RPMI7951 (cell line): ENCODE results near the gene MEF2C. TPM values are rescaled to one million over a fixed set of nuclear protein-coding genes. Genes with fewer than 3 reads are reported as not detected.

Experiments
- DNase-seq: peaks from one replicate; pipeline ENCODE4 v3.0.0-alpha.2; 2012; ENCODE audit warnings: low read depth
- total RNA-seq: library from RNA; depleted of rRNA; stranded (reverse); fragments of >200 nt; shearing (Covaris generic); gene quantifications from 2 replicates; pipeline ENCODE4 v1.2.3, GENCODE V29; 2014

Gene MEF2C
- total RNA-seq, 1 experiment from 2014 or later = 32.1 TPM

DNA sequence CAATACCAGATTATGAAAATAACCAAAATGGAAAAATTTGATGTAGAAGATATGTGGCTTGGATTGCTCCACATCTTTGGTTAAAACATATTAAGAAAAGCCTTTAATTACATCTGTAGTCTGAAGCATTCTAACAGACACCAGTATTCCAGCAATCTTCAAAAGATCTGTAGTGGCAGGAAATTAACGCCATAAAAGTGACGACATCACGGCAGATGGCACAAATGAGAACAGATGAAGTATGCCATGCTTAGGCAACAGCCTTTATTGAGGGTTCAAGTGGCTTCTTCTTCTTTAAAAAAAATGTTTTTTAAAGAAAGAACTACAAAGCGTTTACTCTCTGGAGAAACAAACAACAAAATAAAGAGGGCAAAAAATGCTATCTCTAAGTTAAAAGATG, 164.2 kb downstream of the MEF2C start:
- no peak for DNase-seq

- DNase-seq = no peak
Measured at GRCh38 chr5:88716101-88716500, 166.9 kb downstream of the MEF2C start.

DNA sequence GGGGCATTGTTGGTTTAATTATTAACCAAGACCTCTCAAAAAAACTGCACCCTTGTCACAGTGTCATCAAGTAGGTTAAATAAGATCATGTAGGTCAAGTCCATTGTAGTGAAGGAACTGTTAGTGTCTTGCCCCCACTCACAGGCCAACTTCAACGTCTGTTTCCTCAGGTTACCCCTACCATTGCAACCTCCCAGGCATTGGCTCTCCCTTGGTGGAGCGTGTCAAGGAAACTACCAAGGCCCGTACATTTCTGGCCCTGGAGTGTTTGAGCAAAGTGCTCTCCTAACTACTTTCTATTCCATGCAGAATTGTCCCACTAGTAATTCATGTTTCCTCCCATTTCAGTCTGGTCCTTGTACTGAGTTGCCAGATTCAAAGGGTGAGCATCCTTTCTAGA, 167.5 kb downstream of the MEF2C start:
- no peak for DNase-seq

DNA sequence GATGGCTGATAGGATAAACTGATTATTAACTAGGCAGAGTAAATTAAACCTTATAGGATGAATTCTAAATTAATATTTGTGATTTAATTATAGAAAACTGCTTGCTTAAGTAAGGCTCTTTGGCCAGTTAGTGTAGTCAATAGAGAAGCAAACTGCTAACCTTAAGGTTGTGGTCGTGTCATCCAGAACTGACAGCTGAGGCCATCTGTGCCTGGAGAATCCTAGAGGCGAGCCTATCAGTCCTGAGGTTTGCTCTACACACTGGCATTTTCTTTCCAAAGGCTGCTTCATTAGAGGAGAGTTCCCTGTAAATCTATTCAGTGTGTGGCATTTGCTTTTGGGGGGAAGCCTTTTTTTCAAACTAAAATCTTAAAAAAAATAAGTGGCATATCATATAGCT, 169.2 kb downstream of the MEF2C start:
- no peak for DNase-seq

DNA sequence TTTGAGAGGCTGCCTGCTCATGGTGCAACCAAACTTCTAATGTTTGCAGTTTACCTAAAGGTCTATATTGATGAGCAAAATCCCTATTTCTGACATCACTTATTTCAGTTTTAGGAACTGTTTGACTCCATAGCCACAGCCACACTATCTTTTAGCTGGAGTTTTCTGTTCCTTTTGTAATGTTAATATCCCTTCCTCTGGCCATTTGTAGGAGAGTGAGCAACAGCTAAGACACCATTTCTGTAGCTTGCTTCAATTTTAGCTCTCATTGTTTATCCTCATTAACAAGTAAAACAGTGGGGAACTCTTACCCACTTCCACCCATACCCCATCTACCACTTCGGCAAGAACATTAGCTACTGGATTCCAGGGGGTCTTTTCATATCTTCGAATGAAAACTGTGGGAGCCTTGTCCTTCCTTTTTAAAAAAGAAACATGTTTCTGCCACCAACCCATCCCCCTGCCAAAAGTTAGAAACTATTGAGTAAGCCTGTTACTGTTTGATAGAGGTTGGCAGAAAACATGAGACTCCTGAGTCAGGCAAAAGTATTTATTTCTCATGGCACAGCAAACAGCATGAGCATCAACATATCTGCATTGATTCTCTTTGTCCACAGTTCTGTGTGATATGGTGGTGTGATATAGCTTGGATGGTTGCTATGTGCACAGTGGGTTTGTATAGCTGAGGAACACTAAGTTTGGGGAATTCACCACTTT, 174.1 kb downstream of the MEF2C start:
- no peak for DNase-seq

DNA sequence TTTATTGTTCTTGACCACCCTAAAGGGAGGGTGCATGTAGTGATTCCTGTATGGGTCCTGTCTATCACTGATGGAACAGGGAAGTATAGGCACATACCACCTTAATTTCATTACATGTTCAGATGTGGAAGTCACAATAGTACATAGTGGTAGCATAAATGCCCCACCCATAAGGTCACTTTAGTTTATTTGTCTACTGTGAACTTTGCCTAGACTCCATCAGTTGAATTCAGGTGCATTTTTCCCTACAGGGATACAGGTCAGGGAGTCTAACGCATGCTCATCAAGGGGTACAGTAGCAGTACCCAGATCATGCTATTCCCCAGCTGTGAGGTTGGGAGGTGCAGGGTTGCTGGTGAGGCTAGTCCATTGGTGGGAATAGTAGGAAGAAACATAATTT, 175.0 kb downstream of the MEF2C start:
- no peak for DNase-seq

DNA sequence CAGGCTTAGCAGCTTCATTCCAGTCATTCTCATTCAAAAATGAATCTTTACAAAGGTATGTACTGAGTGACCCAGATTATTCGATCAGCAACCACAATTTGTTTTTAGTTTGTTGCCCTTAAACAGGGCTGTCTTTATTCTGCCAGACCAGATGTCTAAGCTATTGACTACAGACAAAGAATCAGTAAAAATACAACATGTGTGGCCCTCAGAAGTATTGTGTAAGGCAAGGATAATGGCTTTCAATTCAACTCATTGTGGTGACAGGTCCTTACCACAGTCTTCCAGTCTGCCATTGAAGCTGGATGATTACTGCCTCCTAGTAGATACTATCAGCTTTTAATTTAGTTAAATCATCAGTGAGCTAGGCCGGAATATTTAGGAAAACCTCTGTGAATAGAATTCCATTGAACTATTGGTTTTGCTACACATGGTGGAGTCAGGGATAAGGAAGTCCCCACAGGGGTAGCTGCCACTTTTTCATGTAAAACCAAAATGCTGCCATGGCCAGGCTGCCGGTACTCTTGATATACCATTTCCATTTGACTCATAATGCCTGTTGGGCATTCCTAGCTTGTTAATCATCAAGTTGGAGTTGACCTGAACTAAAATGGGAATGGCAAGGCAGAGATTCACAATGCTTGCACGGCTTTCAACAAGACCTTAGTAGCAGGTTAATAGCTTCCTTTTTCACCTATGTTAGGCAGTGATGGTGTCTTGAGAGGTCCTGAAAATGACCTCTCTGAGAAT, 175.6 kb downstream of the MEF2C start:
- peak; percentile 81 for DNase-seq

DNA sequence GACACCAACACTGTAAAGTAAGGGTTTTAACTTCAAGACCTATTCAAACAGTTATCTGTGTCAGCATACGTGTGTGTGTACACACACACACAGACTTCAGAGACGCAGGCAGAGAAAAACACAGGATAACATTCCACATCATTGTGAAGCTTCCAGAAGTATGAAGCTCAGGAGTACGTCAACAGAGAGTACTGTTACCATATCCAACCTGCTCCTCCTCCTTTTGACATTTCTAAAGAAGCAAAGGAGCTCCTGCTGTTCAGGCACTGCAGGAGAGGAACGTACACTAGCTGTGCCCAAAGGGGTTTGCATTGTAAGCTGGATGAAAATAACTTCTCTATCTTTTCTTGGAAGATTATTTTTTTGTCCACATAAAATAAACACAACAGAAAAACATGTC, 180.7 kb downstream of the MEF2C start:
- no peak for DNase-seq

GRCh38 chr5:88700121-88700520, 182.9 kb downstream of the MEF2C start:
- DNase-seq = no peak

DNA sequence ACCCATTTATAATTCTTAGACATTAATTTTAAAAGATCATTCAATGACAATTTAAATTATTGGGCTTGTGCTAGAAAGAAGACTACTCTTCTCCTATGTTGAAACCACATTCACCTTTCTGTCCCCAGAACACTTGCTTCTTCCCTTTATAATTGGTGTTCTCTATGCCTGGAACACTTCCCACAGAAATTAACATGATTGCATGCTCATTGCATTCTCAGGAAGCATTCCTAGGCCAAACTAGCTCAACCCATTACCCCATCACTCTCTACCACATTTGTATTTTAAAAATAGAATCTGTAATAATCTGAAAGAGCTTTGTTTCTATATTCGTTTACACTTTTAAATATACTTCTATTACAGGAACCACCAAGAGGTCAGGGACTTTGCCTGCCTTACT, 184.7 kb downstream of the MEF2C start:
- DNase-seq = no peak

DNA sequence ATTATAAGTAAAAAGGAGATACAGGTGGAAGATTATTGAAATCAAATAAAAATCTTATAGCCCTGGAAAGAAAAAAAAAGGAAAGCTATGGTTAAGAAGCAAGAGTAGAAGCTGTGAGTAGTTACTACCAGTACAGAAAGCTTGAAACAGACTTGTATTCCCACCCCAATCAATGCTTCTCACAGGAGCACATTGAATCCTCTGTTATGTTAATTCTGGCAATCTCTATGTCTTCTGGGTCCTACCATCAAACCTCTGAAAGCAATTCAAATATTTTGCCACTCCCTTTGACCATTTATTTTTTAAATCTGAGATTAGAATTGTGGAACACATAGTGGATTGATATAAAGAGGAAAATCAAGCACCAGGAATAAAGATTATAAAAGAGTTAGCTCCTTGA, 186.5 kb downstream of the MEF2C start:
- no peak for DNase-seq

GRCh38 chr5:88695931-88696330, 187.1 kb downstream of the MEF2C start:
- DNase-seq = no peak

- no peak for DNase-seq
Measured at GRCh38 chr5:88695232-88695631, 187.8 kb downstream of the MEF2C start.

- DNase-seq = no peak
Measured at GRCh38 chr5:88694023-88694679, 188.8 kb downstream of the MEF2C start.

DNA sequence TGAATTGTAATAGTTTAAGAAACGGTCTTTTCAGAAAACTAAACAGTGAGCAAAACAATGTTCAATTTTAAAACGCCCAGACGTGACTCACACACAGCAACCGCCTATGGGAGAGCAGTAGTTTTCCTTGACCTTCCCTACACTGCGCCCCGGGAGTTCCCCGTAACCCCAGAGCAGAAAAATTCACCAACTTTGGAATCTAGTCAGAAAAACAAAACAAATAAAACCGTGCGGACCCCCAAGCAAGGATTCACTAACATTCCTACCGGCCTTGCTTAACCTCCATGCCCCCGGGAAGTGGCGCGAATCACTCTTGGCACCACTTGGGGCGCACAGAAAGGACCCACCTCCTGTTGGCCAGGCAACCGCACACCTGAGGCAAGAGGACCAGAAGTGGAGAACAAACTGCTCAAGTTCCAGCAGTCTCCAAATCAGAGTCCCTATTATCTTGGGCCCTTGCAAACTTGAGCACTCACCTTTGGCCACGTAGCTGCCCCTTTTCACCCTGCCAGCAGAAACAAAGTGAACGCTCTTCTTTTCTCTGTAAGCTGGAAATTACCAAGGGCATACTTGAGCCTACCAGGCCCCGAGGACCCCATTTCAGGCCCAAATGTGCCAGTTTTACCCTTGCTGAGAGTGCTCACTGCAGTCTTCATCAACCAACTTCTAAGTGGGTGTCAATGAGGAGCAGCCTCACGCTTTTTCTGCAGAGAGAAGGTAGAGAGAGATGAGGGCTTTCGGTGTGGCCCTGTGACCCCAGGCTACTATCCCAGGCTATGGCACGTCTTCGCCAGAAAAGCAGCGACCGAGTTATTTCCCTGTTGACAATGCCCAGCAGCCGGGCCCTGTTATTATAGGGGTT, 189.7 kb downstream of the MEF2C start:
- no peak for DNase-seq

- DNase-seq = no peak
Measured at GRCh38 chr5:88691945-88692868, 190.8 kb downstream of the MEF2C start.

GRCh38 chr5:88691230-88691582, 191.8 kb downstream of the MEF2C start:
- no peak for DNase-seq

GRCh38 chr5:88690409-88691229, 192.4 kb downstream of the MEF2C start:
- DNase-seq = peak; percentile 64

- peak; percentile 47 for DNase-seq
Measured at GRCh38 chr5:88689668-88690408, 193.1 kb downstream of the MEF2C start.
